ENCODE results near the gene ETFB.

Gene ETFB

DNA sequence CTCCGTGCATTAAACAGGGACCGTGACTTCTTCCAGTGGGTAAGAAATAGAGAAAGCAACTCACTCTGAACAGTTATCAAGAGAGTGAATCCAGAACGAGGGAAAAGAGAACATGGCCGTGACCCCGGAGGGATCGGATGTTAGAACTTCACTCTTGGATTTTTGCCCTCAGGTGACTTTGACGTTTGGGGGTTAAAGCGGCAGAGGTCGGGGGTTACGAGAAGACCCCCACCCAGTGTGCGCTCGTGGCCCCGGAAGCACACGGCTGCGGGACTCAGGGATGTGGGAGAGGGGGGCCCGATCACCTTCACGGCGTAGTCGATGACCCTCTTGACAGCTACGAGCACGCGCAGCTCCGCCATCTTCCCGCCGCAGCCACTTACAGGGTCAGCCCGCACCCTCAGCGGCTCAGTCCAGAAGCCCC is at the start of gene ETFB:
ETFB (minus strand) TSS at position 424 of the 424 bp plus-strand sequence; CDS start at position 362, 62 bp downstream.
- no peaks in the 10 kb centered on the region for H3K9me3 ChIP-seq (ENCODE audit: control insufficient read depth, insufficient read depth, low read length)
- H3K4me3 ChIP-seq (ENCODE audit: low read length), result peak within 1 kb of the TSS; percentile 100
- H3K4me1 ChIP-seq (ENCODE audit: control insufficient read depth, low read length), result peaks cover 25% of the 10 kb centered on the region
- H3K36me3 ChIP-seq (ENCODE audit: control insufficient read depth, low read length), result peaks cover 10% of the 10 kb centered on the region; the same call in 1 of the 2 replicates
- peaks cover 45% of the 10 kb centered on the region for H3K79me2 ChIP-seq (ENCODE audit: control insufficient read depth, low read length)
- H3K27me3 ChIP-seq (ENCODE audit: control insufficient read depth, low read length), result no peaks in the 10 kb centered on the region
- no peaks in the 10 kb centered on the region for H3F3A ChIP-seq (ENCODE audit: control insufficient read depth, insufficient read depth)
- TF ChIP-seq EZH2phosphoT487 (IDR thresholded peaks at IDR 0.05; ENCODE audit: borderline replicate concordance, low read length), result no peak
- TF ChIP-seq, protein P1, sequence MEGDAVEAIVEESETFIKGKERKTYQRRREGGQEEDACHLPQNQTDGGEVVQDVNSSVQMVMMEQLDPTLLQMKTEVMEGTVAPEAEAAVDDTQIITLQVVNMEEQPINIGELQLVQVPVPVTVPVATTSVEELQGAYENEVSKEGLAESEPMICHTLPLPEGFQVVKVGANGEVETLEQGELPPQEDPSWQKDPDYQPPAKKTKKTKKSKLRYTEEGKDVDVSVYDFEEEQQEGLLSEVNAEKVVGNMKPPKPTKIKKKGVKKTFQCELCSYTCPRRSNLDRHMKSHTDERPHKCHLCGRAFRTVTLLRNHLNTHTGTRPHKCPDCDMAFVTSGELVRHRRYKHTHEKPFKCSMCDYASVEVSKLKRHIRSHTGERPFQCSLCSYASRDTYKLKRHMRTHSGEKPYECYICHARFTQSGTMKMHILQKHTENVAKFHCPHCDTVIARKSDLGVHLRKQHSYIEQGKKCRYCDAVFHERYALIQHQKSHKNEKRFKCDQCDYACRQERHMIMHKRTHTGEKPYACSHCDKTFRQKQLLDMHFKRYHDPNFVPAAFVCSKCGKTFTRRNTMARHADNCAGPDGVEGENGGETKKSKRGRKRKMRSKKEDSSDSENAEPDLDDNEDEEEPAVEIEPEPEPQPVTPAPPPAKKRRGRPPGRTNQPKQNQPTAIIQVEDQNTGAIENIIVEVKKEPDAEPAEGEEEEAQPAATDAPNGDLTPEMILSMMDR (IDR thresholded peaks at IDR 0.05; ENCODE audit: low read depth, low read length, poor library complexity, severe bottlenecking), result no peak
- no peaks in the 10 kb centered on the region for H4K20me1 ChIP-seq (ENCODE audit: control insufficient read depth, insufficient read depth, low read depth, low read length)
- H3K9me2 ChIP-seq (replicated peaks; ENCODE audit: control insufficient read depth, low read length), result no peaks in the 10 kb centered on the region
- H3K4me2 ChIP-seq (ENCODE audit: low read length), result peak within 1 kb of the TSS; percentile 98
- peak within 1 kb of the TSS; percentile 84 for H3K27ac ChIP-seq (ENCODE audit: low read depth, low read length)

DNA sequence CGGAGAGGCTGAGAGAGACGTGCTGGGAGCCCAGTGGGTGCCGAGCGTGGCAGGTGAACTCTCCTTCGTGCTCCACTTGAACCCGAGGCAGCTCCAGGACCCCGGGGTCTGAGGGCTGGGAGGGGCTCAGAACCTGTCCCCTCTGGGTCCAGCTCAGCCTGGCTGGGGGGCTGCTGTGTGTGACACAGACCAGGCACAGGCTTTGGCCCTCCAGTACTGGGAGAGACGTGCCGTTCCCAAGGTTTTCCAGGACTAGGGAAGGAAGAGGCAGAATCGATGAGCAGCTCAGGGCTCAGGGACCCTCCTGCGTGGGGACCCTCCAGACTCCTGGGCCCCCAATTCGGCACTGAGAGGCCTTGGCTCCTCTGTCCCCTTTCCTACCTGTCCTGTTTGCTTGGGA is 49.0 kb upstream of the ETFB start:
- Histone ChIP-seq H3K79me2 (ENCODE audit: control insufficient read depth, low read length) (peaks cover 6% of the 10 kb centered on the region; the same call in 1 of the 2 replicates), H3K27ac (ENCODE audit: low read depth, low read length) (no peak overlapping the region), H3K27me3 (ENCODE audit: control insufficient read depth, low read length) (no peaks in the 10 kb centered on the region), H3K9me3 (ENCODE audit: control insufficient read depth, insufficient read depth, low read length) (no peaks in the 10 kb centered on the region), H3F3A (ENCODE audit: control insufficient read depth, insufficient read depth) (no peaks in the 10 kb centered on the region), H3K4me2 (ENCODE audit: low read length) (no peak overlapping the region), H3K9me2 (replicated peaks; ENCODE audit: control insufficient read depth, low read length) (no peaks in the 10 kb centered on the region), H3K4me3 (ENCODE audit: low read length) (no peak overlapping the region), H3K4me1 (ENCODE audit: control insufficient read depth, low read length) (peaks cover 26% of the 10 kb centered on the region), H4K20me1 (ENCODE audit: control insufficient read depth, insufficient read depth, low read depth, low read length) (no peaks in the 10 kb centered on the region), H3K36me3 (ENCODE audit: control insufficient read depth, low read length) (no peaks in the 10 kb centered on the region)
- TF ChIP-seq, protein P1 (IDR thresholded peaks at IDR 0.05; ENCODE audit: low read depth, low read length, poor library complexity, severe bottlenecking), result no peak
- TF ChIP-seq EZH2phosphoT487 (IDR thresholded peaks at IDR 0.05; ENCODE audit: borderline replicate concordance, low read length), result no peak

DNA sequence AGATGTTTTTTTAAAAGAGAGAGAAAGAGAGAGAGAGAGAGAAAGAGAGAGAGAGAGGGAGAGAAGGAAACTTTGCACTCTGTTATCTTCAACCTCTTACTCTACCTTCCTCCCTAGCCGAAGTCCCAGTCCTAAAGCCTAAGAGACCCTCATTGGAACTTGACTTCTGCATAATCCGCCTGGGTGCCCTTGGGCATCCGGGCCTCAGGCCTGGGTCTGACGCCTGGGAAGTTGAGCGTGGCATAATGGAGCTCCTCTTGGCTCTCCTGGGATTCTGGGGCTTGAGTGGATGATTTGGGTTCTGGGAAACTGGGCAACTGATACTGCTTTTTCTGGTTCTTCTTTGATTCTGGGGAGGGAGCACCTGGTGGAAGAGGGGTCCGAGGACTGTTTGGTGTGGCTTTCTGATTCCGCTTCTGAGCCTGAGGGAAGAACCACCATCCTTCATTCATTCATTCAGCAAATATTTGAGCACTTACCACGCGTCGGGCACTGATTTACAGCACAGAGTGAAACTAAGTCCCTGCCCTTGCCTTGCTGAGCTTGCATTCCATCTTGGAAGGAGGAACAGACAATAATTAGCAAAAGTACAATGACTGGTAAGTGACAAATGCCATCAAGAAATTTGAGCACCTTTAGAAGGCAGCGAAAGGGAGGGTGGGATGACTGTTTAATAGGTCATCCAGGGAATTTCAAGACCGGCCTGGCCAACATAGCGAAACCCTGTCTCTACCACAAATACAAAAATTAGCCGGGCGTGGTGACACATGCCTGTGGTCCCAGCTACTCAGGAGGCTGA is 45.0 kb upstream of the ETFB start:
- Histone ChIP-seq H3K27me3 (ENCODE audit: control insufficient read depth, low read length) (no peaks in the 10 kb centered on the region), H3K9me3 (ENCODE audit: control insufficient read depth, insufficient read depth, low read length) (no peaks in the 10 kb centered on the region), H3K36me3 (ENCODE audit: control insufficient read depth, low read length) (no peaks in the 10 kb centered on the region), H3K9me2 (replicated peaks; ENCODE audit: control insufficient read depth, low read length) (no peaks in the 10 kb centered on the region), H4K20me1 (ENCODE audit: control insufficient read depth, insufficient read depth, low read depth, low read length) (no peaks in the 10 kb centered on the region), H3K4me1 (ENCODE audit: control insufficient read depth, low read length) (peaks cover 29% of the 10 kb centered on the region), H3K27ac (ENCODE audit: low read depth, low read length) (no peak overlapping the region), H3K4me3 (ENCODE audit: low read length) (no peak overlapping the region), H3K79me2 (ENCODE audit: control insufficient read depth, low read length) (no peaks in the 10 kb centered on the region), H3K4me2 (ENCODE audit: low read length) (no peak overlapping the region), H3F3A (ENCODE audit: control insufficient read depth, insufficient read depth) (peaks cover 8% of the 10 kb centered on the region)
- no peak for TF ChIP-seq EZH2phosphoT487 (IDR thresholded peaks at IDR 0.05; ENCODE audit: borderline replicate concordance, low read length)
- TF ChIP-seq, protein P1 (IDR thresholded peaks at IDR 0.05; ENCODE audit: low read depth, low read length, poor library complexity, severe bottlenecking), result no peak
